IMR-90 (cell line): ENCODE measurements around the gene GMEB2. TPM values are rescaled to one million over a fixed set of nuclear protein-coding genes. Genes with fewer than 3 reads are reported as not detected.

Source experiments
- FOS ChIP-seq: fragments of 150-350 bp; IDR thresholded peaks from 2 replicates; pipeline ENCODE4 v1.6.1; 2016; ENCODE audit warnings: low read depth, low read length
- MAFK ChIP-seq: IDR thresholded peaks from 2 replicates; pipeline ENCODE4 v1.6.1; 2012; ENCODE audit warnings: low read depth, low read length, improper control_type of control experiment
- RAD21 ChIP-seq: IDR thresholded peaks from 2 replicates; pipeline ENCODE4 v1.6.1; 2012; ENCODE audit warnings: low read length, improper control_type of control experiment
- SMC3 ChIP-seq: fragments of 150-350 bp; IDR thresholded peaks from 2 replicates; pipeline ENCODE4 v1.6.1; 2016; ENCODE audit warnings: low read depth, mild to moderate bottlenecking, antibody characterized with exemption, low read length, moderate library complexity
- polyA plus RNA-seq, 3 experiments: library from polyadenylated mRNA; depleted of rRNA; stranded (reverse); fragments of >200 nt; gene quantifications; 2 replicates each; pipeline ENCODE4 v1.2.3, GENCODE V29; 2012; ENCODE audit warnings: low replicate concordance in 1 of 3
- total RNA-seq: library from RNA; depleted of rRNA; stranded (reverse); fragments of >200 nt; gene quantifications from 2 replicates; pipeline ENCODE4 v1.2.3, GENCODE V29; 2012
- TF ChIP-seq, protein P1 (sequence below): fragments of 150-350 bp; IDR thresholded peaks from 2 replicates; pipeline ENCODE4 v1.6.1; 2017; ENCODE audit warnings: mild to moderate bottlenecking, antibody characterized with exemption, low read length, low read depth

The GMEB2 gene
- total and polyA plus RNA-seq, 2 of the 4 experiments (the other 2 are of a cell fraction): 5.0 to 10.0 TPM

DNA sequence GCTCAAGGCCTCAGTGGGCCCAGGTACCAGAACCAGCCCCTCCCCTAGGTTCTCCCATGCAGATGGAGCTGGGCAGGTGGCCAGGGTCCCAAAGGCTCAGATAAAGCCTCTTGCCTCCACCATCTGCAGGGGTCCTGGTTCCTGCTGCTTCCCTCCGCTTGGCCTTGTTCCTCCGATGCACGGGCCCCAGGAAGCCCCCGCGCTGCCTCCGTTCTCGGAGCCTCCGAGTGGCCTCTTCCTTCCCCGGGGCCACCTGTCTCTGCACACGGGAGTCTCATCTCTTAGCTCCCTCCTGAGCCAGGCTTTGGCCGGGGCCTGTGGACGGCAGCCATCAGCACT lies 87.8 kb downstream of the GMEB2 start (continued):
- TF ChIP-seq, protein P1, sequence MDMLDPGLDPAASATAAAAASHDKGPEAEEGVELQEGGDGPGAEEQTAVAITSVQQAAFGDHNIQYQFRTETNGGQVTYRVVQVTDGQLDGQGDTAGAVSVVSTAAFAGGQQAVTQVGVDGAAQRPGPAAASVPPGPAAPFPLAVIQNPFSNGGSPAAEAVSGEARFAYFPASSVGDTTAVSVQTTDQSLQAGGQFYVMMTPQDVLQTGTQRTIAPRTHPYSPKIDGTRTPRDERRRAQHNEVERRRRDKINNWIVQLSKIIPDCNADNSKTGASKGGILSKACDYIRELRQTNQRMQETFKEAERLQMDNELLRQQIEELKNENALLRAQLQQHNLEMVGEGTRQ: no peak
- TF ChIP-seq FOS (no peak), MAFK (no peak), SMC3 (no peak), RAD21 (no peak)
